Astrocyte of the spinal cord (primary cell): ENCODE measurements around the gene TMTC2.

ENCODE experiments used
- DNase-seq: peaks from one replicate; pipeline ENCODE4 v3.0.0; 2011; ENCODE audit warnings: low read depth, low spot score
- H3K4me3 ChIP-seq: 2 replicates; pipeline ENCODE4 v1.5.1; 2011; ENCODE audit warnings: low read depth, mild to moderate bottlenecking, low read length, moderate library complexity
- in situ Hi-C: cut with HindIII; loops from 2 replicates; pipeline ENCODE4 v1.10.0; 2017; ENCODE audit warnings: low sequenced_read_pairs
- TF ChIP-seq, protein P1 (sequence below): IDR thresholded peaks from 2 replicates; pipeline ENCODE4 v1.5.1; 2012; ENCODE audit warnings: low read depth, mild to moderate bottlenecking, low read length, inconsistent platforms

TMTC2 gene

DNA sequence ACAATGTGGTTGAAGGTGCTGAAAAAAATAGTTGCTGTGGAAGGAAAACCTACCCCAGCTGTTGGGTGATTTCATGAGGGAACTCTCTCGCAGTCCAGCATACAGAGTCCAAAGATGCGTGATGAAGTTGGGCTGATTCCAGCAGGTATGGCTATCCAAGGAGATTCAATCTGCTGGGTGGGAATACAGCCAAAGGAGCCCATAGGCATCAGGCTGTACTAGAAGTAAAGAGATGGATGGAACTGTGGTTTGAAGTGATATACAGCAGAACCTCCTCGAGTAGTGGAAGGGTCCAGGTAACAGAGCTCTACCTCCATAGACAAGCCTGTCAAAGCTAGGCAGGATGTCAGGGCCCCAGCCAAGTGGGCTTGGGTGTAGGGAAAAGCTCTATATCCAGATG, 11.5 kb upstream of the TMTC2 start:
- DNase-seq: no peak
- TF ChIP-seq, protein P1, sequence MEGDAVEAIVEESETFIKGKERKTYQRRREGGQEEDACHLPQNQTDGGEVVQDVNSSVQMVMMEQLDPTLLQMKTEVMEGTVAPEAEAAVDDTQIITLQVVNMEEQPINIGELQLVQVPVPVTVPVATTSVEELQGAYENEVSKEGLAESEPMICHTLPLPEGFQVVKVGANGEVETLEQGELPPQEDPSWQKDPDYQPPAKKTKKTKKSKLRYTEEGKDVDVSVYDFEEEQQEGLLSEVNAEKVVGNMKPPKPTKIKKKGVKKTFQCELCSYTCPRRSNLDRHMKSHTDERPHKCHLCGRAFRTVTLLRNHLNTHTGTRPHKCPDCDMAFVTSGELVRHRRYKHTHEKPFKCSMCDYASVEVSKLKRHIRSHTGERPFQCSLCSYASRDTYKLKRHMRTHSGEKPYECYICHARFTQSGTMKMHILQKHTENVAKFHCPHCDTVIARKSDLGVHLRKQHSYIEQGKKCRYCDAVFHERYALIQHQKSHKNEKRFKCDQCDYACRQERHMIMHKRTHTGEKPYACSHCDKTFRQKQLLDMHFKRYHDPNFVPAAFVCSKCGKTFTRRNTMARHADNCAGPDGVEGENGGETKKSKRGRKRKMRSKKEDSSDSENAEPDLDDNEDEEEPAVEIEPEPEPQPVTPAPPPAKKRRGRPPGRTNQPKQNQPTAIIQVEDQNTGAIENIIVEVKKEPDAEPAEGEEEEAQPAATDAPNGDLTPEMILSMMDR: no peak
- in situ Hi-C loops: no loop called here
- no peak overlapping the region for H3K4me3 ChIP-seq

DNA sequence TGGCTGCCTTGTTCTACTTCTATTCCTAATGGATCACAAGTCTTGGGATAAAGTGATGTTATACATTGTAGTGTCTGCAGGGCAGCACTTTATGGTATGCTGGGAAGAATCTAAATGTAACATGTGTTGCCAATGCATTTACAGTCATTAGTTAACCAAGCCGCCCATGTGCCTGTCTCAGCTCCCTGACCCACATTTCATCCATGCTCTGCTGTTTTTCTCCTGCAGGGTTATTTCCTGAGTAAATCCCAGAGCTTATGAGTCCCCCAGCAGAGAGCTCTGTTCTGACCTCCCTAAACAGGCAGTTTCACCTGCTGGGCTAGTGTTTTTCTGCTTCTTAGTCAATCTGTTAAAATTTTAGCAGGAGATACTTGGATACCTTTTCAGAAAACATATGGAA, 4.4 kb upstream of the TMTC2 start:
- TF ChIP-seq, protein P1: no peak
- H3K4me3 ChIP-seq: no peak overlapping the region
- in situ Hi-C loops: no loop called here
- DNase-seq: no peak

DNA sequence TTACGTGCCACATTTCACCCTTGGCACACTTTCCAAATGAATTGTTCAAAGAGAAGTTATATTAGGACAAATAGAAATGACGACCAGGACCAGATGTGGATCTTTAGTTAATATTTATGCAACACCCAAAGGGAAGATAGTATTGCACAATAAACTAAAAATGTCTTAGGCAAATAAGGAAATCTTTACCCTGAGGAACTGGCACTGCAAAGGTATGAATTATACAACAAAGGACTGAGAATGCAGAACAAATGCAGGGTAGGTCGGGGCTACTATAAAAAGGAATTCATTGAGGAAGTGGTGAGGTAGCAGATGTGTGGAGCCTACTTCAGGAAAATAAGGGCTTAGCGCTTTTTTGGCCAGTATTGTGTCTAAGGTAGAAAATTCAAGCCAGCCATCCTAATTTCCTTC, 3.9 kb upstream of the TMTC2 start:
- in situ Hi-C loops: no loop called here
- H3K4me3 ChIP-seq: no peak overlapping the region
- TF ChIP-seq, protein P1: no peak
- no peak for DNase-seq

DNA sequence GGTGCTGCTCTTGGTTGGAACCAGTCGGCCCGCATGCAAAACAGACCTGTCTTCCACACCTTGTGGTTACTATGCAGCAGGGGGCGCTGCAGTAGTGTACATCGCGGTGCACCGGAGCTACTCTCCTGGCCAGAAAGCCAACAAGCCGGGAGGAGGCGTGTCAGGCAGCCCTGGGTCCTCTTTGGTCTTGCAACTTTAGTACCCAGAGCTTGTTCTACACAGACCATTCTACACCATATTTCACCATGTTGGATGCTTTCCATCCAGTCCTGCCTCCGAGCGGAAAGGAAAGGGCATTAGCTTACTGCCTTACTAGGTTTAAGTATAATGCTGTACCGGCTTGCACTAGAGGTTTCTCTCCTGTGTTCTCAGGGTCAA, 927 bp upstream of the TMTC2 start:
- in situ Hi-C loops: no loop called here
- peak overlapping the region; percentile 91 for H3K4me3 ChIP-seq
- TF ChIP-seq, protein P1: peak; percentile 85

DNA sequence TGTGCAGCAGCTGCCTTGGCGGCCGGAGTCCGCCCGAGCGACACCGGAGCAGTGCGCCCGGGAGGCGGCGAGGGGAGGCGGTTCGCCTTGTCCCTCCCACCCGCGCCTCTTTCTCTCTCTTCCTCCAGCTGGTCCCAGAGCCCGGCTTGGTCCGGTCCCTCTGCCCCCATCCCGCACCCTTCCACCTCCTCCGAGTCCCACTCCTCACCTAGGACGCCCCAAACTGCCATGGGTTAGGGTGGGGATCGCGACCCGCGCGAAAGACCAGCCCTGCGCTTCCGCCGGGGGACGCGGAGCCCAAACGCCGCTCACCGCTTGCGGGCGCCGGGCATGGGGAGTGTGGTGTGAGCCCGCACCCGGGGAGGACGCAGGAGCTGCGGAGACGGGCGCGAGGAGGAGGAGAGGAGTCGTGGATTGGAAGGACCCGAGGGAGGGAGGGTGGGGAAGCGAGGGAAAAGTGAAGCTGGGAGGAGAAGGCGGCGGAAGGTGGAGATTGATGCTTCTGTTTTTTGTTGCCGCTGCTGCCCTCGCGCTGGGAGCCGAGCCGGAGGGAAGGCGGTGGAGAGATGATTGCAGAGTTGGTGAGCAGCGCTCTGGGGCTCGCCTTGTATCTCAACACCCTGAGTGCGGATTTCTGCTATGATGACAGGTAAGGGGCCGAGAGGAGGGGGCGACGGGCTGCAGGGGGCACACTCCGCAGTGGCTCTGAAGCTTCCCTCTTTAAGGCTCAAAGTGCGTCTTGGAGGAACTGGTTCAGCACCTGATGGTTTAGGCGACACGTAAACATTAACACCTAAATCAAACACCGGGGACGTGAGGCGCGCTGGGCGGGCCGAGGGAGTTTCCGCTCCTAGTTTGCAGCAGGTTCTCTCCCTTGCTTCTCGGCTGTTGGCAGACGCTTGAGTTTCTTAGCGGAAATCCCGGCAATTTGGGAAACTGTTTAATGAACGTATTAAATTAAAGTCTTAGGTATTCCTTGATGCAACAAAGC, 610 bp downstream of the TMTC2 start:
- in situ Hi-C loops: no loop called here
- TF ChIP-seq, protein P1: no peak
- peak; percentile 28 for DNase-seq
- H3K4me3 ChIP-seq: peak overlapping the region; percentile 91

More for the DNA sequence above, 927 bp upstream of the TMTC2 start:
- peak; percentile 94 for DNase-seq

DNA sequence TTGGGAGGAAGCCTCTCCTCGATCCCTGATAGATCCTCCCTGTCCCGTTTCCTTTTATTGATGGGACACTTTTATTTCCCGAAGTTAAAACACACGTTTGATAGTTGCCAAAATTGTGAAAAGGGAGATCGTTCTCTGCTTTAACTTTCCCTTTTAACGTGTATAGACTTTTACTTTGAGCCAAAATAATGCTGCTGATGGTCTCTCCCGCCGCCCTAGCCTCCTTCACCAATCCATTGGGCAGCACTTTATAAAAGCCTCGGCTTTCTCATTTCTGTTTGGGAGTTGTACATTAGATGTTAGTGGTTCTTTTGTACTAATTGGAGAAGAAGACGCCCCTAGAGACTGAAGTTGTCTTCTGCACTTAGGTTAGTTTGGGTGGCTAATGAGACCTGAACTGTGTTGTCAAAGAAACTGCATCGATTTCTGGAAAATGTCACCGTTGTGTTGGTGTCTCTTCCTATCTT, 1.4 kb downstream of the TMTC2 start:
- H3K4me3 ChIP-seq: peak overlapping the region; percentile 91
- DNase-seq: peak; percentile 20
- in situ Hi-C loops: no loop called here
- TF ChIP-seq, protein P1: peak; percentile 22
